AG09309 (cell line): ENCODE results near the gene IFNA10.
"Not testable (repeated sequence)": the region's sequence is repeated elsewhere in the genome, so short reads cannot be mapped to it uniquely, and the experiment has no call there.

Source experiments
- DNase-seq: peaks from one replicate; pipeline ENCODE4 v3.0.0-alpha.2; 2010; ENCODE audit warnings: low read depth
- H3K4me3 ChIP-seq: 2 replicates; pipeline ENCODE4 v1.5.1; 2011; ENCODE audit warnings: mild to moderate bottlenecking, low read depth, low read length, moderate library complexity; ENCODE audit not compliant: control insufficient read depth
- CTCF ChIP-seq: IDR thresholded peaks from 2 replicates; pipeline ENCODE4 v1.5.1; 2011; ENCODE audit warnings: mild to moderate bottlenecking, low read depth, low read length, inconsistent platforms; ENCODE audit not compliant: insufficient read depth, control insufficient read depth; ENCODE audit errors: missing control alignments

IFNA10 gene

DNA sequence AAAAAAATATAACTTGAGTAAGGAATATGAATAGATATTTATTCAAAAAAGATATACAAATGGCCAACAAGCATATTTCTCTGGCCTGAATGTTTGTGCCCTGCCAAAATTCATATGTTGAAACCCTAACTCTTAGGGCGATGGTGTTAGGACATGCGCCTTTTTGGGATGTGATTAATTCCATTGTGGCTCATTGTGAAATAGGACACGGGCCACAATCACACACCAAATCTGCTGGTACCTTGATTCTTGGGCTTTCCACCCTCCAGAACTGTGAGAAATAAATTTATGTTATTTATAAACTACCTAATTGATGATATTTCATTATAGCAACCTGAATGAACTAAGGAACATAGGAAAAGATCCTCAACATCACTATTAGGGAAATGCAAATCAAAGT is 34.8 kb downstream of the IFNA10 start:
- TF ChIP-seq CTCF, result no peak
- no peak for DNase-seq
- H3K4me3 ChIP-seq, result no peak overlapping the region

DNA sequence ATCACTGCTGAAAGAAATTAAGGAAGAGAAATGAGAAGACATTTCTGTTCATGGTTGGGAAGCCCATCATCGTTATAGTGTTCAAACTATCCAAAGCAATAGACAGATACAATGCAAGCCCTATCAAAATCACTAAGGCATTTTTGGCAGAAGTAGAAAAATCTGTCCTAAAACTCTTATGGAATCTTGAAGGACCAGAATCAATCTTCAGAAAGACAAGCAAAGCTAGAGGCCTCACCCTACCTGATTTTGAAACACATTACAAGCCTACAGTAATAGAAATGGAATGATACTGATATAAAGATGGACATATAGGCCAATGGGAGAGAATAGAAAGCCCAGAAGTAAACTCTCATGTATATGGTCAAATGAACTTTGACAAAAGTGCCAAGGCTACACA is 35.6 kb downstream of the IFNA10 start:
- no peak for DNase-seq
- H3K4me3 ChIP-seq, result no peak overlapping the region
- no peak for TF ChIP-seq CTCF

DNA sequence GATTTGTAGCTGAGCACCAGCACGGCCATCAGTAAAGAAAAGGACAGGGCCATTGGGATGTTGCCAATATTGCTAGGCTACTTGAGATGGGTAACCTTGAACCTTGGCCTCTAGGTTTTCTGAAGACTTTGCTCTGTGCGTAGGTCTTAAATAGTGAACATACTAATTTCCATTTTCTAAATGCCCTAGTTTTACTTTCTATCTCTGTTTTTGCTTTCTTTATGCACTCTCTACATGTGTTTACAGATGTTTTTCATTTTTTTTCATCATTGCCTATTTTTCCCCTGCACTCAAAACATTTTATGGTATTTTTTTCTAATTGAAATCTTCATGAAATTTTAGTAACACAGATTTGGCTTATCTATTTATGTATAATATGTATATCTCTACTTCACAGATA is 40.4 kb downstream of the IFNA10 start, which contains the start of gene IFNA21:
Gene IFNA21, minus strand, starts transcription at position 101 of the 400 bp plus-strand sequence. Its CDS starts 48 bp downstream, at position 53.
- DNase-seq, H3K4me3 ChIP-seq: not testable (repeated sequence)

DNA sequence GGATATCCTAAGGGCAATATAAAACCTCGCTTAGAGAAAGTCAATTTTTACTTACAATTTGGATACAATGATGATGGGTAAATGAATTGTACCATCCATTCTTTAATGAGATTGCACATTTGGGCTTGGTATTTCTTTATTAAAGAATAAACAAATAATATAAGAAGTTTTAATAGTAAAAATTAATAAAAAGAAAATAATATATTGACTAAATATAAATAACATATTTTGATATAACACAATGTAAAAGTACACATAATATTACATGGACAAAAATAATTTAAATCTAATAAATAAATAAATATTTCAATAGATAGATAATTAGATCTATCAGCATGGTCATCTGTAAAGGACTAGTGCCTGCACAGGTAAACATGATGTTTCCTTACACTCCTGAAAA is 41.4 kb downstream of the IFNA10 start:
- TF ChIP-seq CTCF, result no peak
- DNase-seq, result no peak
- H3K4me3 ChIP-seq, result no peak overlapping the region

DNA sequence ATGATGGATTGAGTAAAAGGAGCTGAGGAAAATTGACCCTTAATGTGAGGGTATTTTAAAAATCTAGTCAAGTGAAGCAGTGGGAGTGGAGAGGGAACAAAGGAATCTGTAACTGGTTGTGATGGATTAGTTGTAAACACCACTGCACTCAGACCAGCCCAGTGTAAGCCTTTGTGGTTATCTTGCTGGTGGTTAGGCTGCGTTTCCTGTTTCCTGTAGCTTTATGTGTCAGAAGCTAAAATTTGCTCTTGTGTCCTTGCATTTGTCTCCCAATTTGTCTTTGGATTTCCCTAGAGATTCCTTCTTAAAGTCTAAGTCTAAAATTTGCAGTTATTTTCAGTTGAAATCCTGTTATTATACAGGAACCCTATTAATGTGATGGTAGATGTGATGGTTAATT is 46.8 kb downstream of the IFNA10 start:
- DNase-seq, result no peak
- no peak for TF ChIP-seq CTCF
- H3K4me3 ChIP-seq, result no peak overlapping the region
